Endothelial cell of umbilical vein (primary cell): ENCODE results near the gene SMS. TPM values are rescaled to one million over a fixed set of nuclear protein-coding genes. Genes with fewer than 3 reads are reported as not detected.

ENCODE experiments used
- BruUV-seq: library from RNA; stranded (reverse); fragments of 400-500 nt; replicated peaks from 2 replicates; lab custom pipeline; 2021; lab: Mats Ljungman, UMichigan
- CTCF ChIA-PET: fragments of 300-600, 350-600 bp; sonication (Branson Sonifier 250); formaldehyde crosslinking; loops from one replicate; lab custom pipeline; 2021; ENCODE audit warnings: antibody characterized with exemption, inconsistent platforms; lab: Charles Lee
- POLR2A ChIA-PET: fragments of 300-600, 350-600 bp; sonication (Branson Sonifier 250); formaldehyde crosslinking; loops from one replicate; lab custom pipeline; 2021; ENCODE audit warnings: antibody characterized with exemption, inconsistent platforms; lab: Charles Lee
- DNase-seq: peaks from one replicate; pipeline ENCODE4 v3.0.0-alpha.2; 2011; ENCODE audit warnings: low read depth, low spot score
- FAIRE-seq: peaks from 2 replicates; lab custom pipeline; 2011; peaks lifted over from hg19 to GRCh38; lab: Jason Lieb, UNC
- H2AFZ ChIP-seq: 2 replicates; pipeline ENCODE4 v1.6.0; 2012; ENCODE audit warnings: low read depth, low read length, control low read depth, inconsistent platforms
- H3K27ac ChIP-seq: 2 replicates; pipeline ENCODE4 v1.5.1; 2011; ENCODE audit warnings: low read depth, mild to moderate bottlenecking, control low read depth, low read length, moderate library complexity; ENCODE audit not compliant: insufficient read depth
- H3K27me3 ChIP-seq, 2 experiments: 2 replicates each; pipeline versions ENCODE4 v1.6.0 to v1.6.1; 2011; ENCODE audit warnings: low read length in 2 of 2, mixed read lengths in 1 of 2; ENCODE audit not compliant: control insufficient read depth in 2 of 2, insufficient read depth in 2 of 2
- H3K36me3 ChIP-seq, 2 experiments: 2 replicates in 1 of 2; 3 replicates in 1 of 2; pipeline ENCODE4 v1.5.1; 2011; ENCODE audit warnings: low read length in 2 of 2, mild to moderate bottlenecking in 1 of 2, moderate library complexity in 1 of 2; ENCODE audit not compliant: control insufficient read depth in 2 of 2, insufficient read depth in 2 of 2; ENCODE audit errors: extremely low read depth in 1 of 2
- H3K4me1 ChIP-seq: 3 replicates; pipeline ENCODE4 v1.5.1; 2011; ENCODE audit warnings: mild to moderate bottlenecking, low read length; ENCODE audit not compliant: control insufficient read depth, insufficient read depth; ENCODE audit errors: extremely low read depth
- H3K4me2 ChIP-seq: 2 replicates; pipeline ENCODE4 v1.6.1; 2011; ENCODE audit warnings: low read length, control low read depth, mixed read lengths; ENCODE audit not compliant: insufficient read depth
- H3K4me3 ChIP-seq, 3 experiments: fragments of 200-600 bp in 1 of 3; sonication (generic), shearing (Covaris generic) in 1 of 3; replicated peaks in 1 of 3; 2 replicates each; pipeline ENCODE4 v1.5.1; 2011 to 2016; ENCODE audit warnings: control low read depth in 3 of 3, low read length in 3 of 3, mild to moderate bottlenecking in 2 of 3, inconsistent platforms in 1 of 3, low read depth in 1 of 3, moderate library complexity in 1 of 3; ENCODE audit not compliant: insufficient read depth in 1 of 3
- H3K79me2 ChIP-seq: 2 replicates; pipeline ENCODE4 v1.6.0; 2012; ENCODE audit warnings: low read length, inconsistent platforms; ENCODE audit not compliant: control insufficient read depth, insufficient read depth
- H3K9ac ChIP-seq: replicated peaks from 2 replicates; pipeline ENCODE3; 2011; ENCODE audit warnings: low read length, control low read depth; ENCODE audit not compliant: insufficient read depth; ENCODE audit errors: extremely low read depth
- H3K9me1 ChIP-seq: replicated peaks from 3 replicates; pipeline ENCODE4 v1.6.0; 2011; ENCODE audit warnings: mild to moderate bottlenecking, low read length; ENCODE audit not compliant: control insufficient read depth, insufficient read depth; ENCODE audit errors: extremely low read depth
- H3K9me3 ChIP-seq: replicated peaks from 2 replicates; pipeline ENCODE4 v1.5.1; 2012; ENCODE audit warnings: low read length, inconsistent platforms; ENCODE audit not compliant: control insufficient read depth, insufficient read depth
- H4K20me1 ChIP-seq: replicated peaks from 2 replicates; pipeline ENCODE3; 2011; ENCODE audit warnings: mild to moderate bottlenecking, low read length; ENCODE audit not compliant: control insufficient read depth, insufficient read depth; ENCODE audit errors: extremely low read depth
- EZH2 ChIP-seq: IDR thresholded peaks from 2 replicates; pipeline ENCODE4 v1.6.1; 2012; ENCODE audit warnings: borderline replicate concordance, low read depth, mild to moderate bottlenecking, moderate library complexity, low read length, inconsistent platforms; ENCODE audit not compliant: severe bottlenecking
- FOS ChIP-seq: IDR thresholded peaks from 2 replicates; pipeline ENCODE4 v1.6.1; 2011; ENCODE audit warnings: mild to moderate bottlenecking, low read length, moderate library complexity, borderline replicate concordance; ENCODE audit not compliant: insufficient read depth
- GATA2 ChIP-seq: IDR thresholded peaks from 2 replicates; pipeline ENCODE4 v1.7.0; 2011; ENCODE audit warnings: low read depth, mild to moderate bottlenecking, moderate library complexity, mixed read lengths, low read length; ENCODE audit not compliant: insufficient read length, insufficient read depth
- JUN ChIP-seq: IDR thresholded peaks from 2 replicates; pipeline ENCODE4 v1.6.1; 2011; ENCODE audit warnings: borderline replicate concordance, low read depth; ENCODE audit not compliant: insufficient read length, insufficient read depth
- MYC ChIP-seq: IDR thresholded peaks from one replicate; pipeline ENCODE4 v1.6.1; 2011; ENCODE audit warnings: mild to moderate bottlenecking, low read depth, low read length
- POLR2A ChIP-seq: IDR thresholded peaks from 2 replicates; pipeline ENCODE4 v1.6.1; 2012; ENCODE audit warnings: low read depth, mild to moderate bottlenecking, control low read depth, low read length
- POLR2AphosphoS5 ChIP-seq: IDR thresholded peaks from 2 replicates; pipeline ENCODE4 v1.6.1; 2012; ENCODE audit warnings: low read depth, mild to moderate bottlenecking, control low read depth, low read length, moderate library complexity; ENCODE audit not compliant: insufficient read depth
- dilution Hi-C: fragments of 300-500 bp; cut with MboI; formaldehyde crosslinking; loops from one replicate; pipeline ENCODE4 v1.15.0; 2019; ENCODE audit warnings: low sequenced_read_pairs; ENCODE audit not compliant: extremely low pct_ligation_motif_present
- intact Hi-C: fragments of 100-400 bp; cut with micrococcal nuclease; formaldehyde crosslinking; loops from one replicate; pipeline ENCODE4 v1.10.0; 2022
- polyA plus RNA-seq, 4 experiments: library from polyadenylated mRNA; depleted of rRNA in 3 of 4; stranded (reverse) in 3 of 4; unstranded in 1 of 4; fragments of >200 nt; gene quantifications; 2 replicates each; pipeline versions ENCODE4 v1.2.1 to v1.2.3, GENCODE V29; 2011 to 2012; ENCODE audit warnings: missing spikeins in 1 of 4
- total RNA-seq: library from RNA; stranded (reverse); gene quantifications from 2 replicates; pipeline ENCODE4 v1.2.3, GENCODE V29; 2021
- TF ChIP-seq, protein P1 (sequence below): IDR thresholded peaks from 2 replicates; pipeline ENCODE4 v1.6.1; 2011; ENCODE audit not compliant: insufficient read depth, insufficient read length
- TF ChIP-seq, protein P2 (sequence below), 2 donors: IDR thresholded peaks; 1 replicate in 1 of 2; 2 replicates in 1 of 2; pipeline ENCODE4 v1.5.1; 2011; ENCODE audit warnings: low read length in 2 of 2, mild to moderate bottlenecking in 2 of 2, moderate library complexity in 2 of 2, control low read depth in 1 of 2, inconsistent platforms in 1 of 2, low read depth in 1 of 2; ENCODE audit not compliant: insufficient read depth in 1 of 2; ENCODE audit errors: extremely low read depth in 1 of 2

The SMS gene
- total and polyA plus RNA-seq, 2 donors (not counting 3 experiments of a cell fraction or from before 2014, with no cell fraction given): 57.1 to 173 TPM

DNA sequence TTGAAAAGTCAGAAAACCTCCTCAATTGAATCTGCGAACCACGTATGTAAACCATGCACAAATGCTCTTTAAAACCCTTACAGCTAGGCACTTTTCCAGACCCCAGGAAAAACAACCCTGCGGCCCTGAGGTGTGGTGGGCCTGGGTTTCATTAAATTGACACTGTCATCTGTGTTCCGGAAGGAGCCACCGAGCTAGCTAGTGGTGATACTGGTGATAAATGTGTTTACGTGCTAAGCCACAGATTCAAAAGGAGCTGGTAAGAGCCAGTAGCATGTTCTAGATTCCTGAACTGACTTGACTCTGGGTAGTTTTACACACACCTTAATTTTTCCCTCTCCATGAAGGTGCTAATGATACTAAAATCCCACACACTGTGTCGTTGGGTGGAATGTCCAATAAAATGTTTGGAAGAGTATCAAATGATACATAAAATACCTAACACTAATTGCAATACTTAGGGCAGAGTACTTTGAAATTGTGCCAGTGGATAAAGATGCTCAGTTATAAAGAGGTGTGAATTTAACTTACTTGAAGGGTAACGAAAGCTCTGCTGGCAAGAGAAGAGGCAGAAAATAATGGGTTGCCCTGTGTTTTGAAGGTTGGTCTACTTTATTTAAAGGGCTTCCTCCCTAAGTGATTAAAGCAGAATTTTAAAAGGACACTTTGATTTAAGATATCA lies 8.5 kb downstream of the SMS start:
- H3K9me3 ChIP-seq: no peaks in the 10 kb centered on the region

More for the DNA sequence above, 8.5 kb downstream of the SMS start:
- no peaks in the 10 kb centered on the region for H3K9me1 ChIP-seq
- H3K27me3 ChIP-seq: no peaks in the 10 kb centered on the region
- intact Hi-C loops (no loop called here), dilution Hi-C loops (no loop called here)
- peaks cover 0 to 3% of the 10 kb centered on the region in 2 experiments for H3K36me3 ChIP-seq
- peaks cover 100% of the 10 kb centered on the region for H3K79me2 ChIP-seq
- H3K4me1 ChIP-seq: peaks cover 42% of the 10 kb centered on the region
- no peak overlapping the region for H3K9ac ChIP-seq
- no peak for FAIRE-seq
- no TSS peak for BruUV-seq
- ChIA-PET POLR2A (no interaction called here), CTCF (no interaction called here)
- no peak overlapping the region for H3K4me3 ChIP-seq
- H3K4me2 ChIP-seq: no peak overlapping the region
- H3K27ac ChIP-seq: no peak overlapping the region
- TF ChIP-seq EZH2: no peak
- TF ChIP-seq FOS: no peak
- TF ChIP-seq GATA2: no peak
- TF ChIP-seq, protein P1, sequence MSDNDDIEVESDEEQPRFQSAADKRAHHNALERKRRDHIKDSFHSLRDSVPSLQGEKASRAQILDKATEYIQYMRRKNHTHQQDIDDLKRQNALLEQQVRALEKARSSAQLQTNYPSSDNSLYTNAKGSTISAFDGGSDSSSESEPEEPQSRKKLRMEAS: no peak
- no peak for TF ChIP-seq MYC
- no peak for TF ChIP-seq POLR2AphosphoS5
- TF ChIP-seq POLR2A: no peak
- no peak for TF ChIP-seq JUN
- TF ChIP-seq, protein P2, sequence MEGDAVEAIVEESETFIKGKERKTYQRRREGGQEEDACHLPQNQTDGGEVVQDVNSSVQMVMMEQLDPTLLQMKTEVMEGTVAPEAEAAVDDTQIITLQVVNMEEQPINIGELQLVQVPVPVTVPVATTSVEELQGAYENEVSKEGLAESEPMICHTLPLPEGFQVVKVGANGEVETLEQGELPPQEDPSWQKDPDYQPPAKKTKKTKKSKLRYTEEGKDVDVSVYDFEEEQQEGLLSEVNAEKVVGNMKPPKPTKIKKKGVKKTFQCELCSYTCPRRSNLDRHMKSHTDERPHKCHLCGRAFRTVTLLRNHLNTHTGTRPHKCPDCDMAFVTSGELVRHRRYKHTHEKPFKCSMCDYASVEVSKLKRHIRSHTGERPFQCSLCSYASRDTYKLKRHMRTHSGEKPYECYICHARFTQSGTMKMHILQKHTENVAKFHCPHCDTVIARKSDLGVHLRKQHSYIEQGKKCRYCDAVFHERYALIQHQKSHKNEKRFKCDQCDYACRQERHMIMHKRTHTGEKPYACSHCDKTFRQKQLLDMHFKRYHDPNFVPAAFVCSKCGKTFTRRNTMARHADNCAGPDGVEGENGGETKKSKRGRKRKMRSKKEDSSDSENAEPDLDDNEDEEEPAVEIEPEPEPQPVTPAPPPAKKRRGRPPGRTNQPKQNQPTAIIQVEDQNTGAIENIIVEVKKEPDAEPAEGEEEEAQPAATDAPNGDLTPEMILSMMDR (IDR thresholded peaks at IDR 0.05; ENCODE audit: extremely low read depth in 1 of 2, insufficient read depth in 1 of 2, low read depth in 1 of 2, low read length in 2 of 2): no peak
- H2AFZ ChIP-seq: no peak overlapping the region
- H4K20me1 ChIP-seq: no peaks in the 10 kb centered on the region
- DNase-seq: no peak
